ENCODE measurements around the gene OSCAR. TPM values are rescaled to one million over a fixed set of nuclear protein-coding genes. Genes with fewer than 3 reads are reported as not detected.
"Not testable (repeated sequence)": the region's sequence is repeated elsewhere in the genome, so short reads cannot be mapped to it uniquely, and the experiment has no call there.

Gene OSCAR
- total RNA-seq, 1 donor from 2014 or later = 4.0 TPM

DNA sequence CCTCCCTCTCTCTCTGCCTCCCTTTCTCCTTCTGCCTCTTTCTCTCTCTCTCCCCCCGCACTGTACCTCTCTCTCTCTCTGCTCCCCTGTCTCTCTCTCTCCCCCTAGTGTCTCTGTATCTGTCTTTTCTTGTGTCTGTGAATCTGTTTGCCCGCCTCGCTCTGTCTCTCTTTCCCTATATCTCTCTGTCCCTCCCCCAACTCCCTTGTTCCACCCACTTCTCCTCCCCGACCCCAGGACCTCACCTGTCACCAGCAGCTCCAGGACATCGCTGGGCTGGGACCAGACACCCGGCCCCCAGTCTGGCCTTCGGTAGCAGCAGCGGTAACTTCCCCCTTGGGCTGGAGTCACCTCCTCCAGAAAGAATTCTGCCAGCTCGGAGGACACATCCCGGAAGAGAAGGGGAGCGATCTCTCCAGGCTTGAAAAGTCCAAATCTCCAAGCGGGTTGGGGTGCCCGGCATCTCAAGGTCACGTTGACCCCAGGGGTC, 3.9 kb downstream of the OSCAR start:
- intact Hi-C loops (cut with DNase I) = no loop called here
- ATAC-seq (peak; percentile 66), DNase-seq (ENCODE audit: low spot score) (no peak)

DNA sequence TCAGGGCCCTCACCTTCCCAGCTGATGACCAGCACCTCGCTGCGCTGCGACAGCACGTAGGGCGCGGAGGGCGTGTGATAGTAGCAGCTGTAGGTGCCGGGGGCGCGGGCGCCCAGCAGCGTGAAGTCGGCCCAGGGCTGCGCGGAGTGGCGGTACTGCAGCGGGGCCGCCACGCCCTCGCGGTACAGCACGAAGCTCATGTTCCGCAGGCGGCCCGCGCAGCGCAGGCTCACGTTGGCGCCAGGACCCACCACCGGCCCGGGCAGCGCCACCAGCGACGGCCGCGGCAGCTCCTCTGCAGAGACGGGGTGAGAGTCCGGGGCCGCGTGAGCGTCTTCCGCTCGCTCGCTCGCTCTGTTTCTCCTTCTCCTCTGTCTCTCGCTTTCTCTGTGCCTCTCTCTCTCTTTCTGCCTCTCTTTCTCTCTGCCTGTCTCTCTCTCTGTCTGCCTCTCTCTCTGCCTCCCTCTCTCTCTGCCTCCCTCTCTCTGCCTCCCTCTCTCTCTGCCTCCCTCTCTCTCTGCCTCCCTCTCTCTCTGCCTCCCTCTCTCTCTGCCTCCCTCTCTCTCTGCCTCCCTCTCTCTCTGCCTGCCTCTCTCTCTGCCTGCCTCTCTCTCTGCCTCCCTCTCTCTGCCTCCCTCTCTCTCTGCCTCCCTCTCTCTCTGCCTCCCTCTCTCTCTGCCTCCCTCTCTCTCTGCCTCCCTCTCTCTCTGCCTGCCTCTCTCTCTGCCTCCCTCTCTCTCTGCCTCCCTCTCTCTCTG, 4.6 kb downstream of the OSCAR start:
- DNase-seq (ENCODE audit: low spot score); intact Hi-C loops (cut with DNase I): not testable (repeated sequence)
- peak; percentile 70 for ATAC-seq

DNA sequence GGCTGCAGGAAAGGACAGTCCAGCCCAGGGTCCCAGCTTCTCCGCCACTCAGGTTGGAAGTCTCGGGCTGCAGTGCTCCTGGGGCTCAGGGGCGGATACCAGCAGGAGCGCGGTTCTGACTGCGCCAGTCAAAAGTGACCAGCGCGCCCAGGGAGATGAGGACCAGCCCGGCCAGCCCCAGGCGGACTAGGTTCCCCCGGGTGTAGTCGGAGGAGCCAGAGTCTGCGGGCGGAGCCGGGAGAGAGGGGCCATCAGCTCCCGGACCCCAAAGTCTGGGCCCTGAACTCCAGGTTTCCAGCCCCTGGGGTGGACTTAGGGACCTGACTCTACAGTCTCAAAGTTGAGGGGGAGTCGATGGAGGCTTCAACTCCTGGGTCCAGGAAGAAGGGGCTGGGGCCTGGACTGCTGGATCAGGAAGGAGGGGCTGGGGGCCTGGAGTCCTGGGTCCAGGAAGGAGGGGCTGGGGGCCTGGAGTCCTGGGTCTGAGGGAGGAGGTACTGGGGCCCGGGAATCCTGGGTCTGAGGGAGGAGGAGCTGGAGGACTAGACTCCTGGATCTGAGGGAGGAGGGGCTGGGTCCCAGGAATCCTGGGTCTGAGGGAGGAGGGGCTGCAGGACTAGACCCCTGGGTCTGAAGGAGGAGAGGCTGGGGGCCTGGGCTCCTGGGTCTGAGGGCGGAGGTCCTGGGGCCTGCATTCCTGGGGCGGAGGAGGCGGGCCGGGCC, 5.3 kb downstream of the OSCAR start:
- intact Hi-C loops (cut with DNase I) = no loop called here
- DNase-seq (ENCODE audit: low spot score) (no peak), ATAC-seq (no peak)

DNA sequence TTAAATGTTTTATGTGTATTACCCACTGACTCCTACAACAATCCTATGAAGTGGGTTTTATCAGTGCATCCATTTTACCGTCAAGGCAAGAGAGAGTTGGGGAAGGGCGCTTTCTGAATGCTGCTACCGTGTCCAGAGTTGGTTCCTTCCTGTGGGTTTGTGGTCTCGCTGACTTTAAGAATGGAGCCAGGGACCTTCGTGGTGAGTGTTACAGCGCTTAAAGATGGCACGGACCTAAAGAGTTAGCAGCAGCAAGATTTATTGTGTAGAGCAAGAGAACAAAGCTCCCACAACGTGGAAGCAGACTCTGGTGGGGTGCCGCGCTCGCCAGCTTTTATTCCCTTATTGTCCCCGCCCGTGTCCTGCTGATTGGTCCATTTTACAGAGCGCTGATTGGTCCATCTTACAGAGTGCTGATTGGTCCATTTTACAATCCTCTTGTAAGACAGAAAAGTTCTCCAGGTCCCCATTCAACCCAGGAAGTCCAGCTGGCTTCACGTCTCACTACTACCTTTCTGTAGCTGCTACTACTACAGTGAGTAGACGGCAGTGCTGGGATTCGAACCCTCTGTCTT, 6.1 kb downstream of the OSCAR start:
- DNase-seq (ENCODE audit: low spot score) (peak; percentile 3), ATAC-seq (no peak)
- intact Hi-C loops (cut with DNase I) = no loop called here

DNA sequence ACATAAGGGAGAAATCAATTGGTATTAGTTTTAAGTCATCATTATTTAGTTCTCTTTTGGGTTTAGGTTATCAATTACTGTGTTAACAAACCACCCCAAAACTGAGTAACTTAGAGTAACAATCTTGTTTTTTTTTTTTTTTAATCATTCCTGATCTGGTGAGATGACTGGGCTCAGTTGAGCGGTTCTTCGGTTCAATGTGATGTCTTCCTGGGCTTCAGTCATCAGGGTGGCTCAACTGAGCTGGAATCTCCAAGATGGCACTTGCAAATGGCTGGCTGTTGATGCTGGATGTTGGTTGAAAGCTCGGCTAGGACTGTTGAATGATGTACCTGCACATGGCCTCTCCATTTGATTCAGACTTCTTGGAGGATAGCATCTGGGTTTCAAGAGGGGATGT, 16.2 kb downstream of the OSCAR start:
- ATAC-seq = no peak
- DNase-seq (ENCODE audit: low spot score) = no peak
- intact Hi-C loops (cut with DNase I) = no loop called here

DNA sequence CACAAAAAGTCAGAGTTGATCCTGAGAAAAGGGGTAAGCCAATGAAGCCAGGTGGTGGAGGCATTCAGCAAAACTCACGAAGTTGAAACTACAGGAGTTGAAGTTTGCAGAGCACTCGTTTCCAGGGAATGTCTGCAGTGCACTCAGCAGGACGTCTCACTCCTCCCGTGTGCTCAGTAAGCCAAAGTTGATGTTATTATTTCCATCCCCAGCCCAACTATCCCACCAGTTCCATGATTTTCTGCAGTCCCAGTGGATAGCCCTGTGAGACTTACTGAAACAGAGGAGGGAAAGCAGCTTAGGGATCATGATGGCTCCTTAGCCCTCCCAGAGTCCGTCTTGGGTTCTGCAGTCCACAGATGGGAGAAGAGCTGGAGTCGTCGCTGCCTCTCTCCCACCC, 19.6 kb downstream of the OSCAR start, which contains the start of gene TARM1:
Gene TARM1 (minus strand): TSS at position 334 of the 400 bp plus-strand sequence. CDS start 25 bp downstream, at position 309.
- no peak for ATAC-seq
- intact Hi-C loops (cut with DNase I) = no loop called here
- DNase-seq (ENCODE audit: low spot score) = no peak

DNA sequence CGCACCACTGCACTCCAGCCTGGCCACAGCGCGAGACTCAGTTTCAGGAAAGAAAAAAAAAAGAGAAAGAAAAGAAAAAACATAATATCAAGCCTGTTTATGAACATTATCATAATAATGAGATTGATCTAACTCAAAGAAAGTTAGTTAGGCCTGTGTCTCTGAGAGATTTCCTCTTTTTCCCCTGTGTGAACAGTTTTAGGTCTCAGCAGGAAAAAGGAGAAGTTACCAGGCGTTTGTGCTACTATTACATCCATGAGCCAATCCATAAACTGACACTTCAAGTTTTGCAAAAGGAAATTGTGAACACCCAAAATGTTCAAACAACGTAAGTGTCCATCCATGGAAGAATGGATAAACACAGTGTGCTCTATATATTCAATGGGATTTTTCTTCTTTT, 23.3 kb downstream of the OSCAR start:
- DNase-seq (ENCODE audit: low spot score) (no peak), ATAC-seq (no peak)
- intact Hi-C loops (cut with DNase I) = no loop called here

DNA sequence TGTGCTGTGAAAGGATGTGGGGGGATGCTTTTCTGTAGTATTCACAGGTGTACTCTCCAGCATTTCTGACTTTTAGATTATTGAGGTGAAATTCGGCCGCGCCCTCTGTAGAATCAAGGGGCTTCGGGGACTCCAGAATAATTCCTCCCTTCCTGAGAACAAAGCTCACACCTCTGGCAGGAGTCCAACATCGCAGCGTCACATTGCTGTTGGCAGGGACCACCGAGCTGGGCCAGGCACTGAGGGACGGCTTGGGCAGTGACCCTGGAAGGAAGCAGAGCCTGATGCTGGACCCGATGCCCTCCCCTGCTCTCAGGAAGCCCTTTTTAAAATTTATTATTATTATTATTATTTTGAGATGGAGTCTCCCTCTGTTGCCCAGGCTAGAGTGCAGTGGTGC, 25.8 kb downstream of the OSCAR start:
- intact Hi-C loops (cut with DNase I) = no loop called here
- ATAC-seq = no peak
- no peak for DNase-seq (ENCODE audit: low spot score)

DNA sequence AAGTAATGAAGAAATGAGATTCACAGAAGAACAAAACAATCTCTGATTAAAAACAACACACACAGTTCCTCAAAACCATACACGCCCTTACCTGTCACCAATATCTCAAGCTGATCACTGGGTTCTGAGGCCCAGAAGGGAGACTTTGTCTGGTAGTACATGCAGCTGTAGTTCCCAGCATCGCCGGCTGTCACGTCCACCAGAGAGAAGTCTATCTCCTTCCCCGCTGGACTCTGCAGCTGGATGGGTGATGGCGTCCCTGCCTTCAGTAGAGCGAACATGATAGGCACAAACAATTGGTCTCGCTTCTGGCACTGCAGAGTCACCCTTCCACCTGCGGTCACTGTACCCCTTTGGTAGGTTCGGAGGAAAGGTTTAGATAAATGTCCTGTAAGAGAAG, 26.8 kb downstream of the OSCAR start:
- intact Hi-C loops (cut with DNase I) = no loop called here
- DNase-seq (ENCODE audit: low spot score) = no peak
- no peak for ATAC-seq

DNA sequence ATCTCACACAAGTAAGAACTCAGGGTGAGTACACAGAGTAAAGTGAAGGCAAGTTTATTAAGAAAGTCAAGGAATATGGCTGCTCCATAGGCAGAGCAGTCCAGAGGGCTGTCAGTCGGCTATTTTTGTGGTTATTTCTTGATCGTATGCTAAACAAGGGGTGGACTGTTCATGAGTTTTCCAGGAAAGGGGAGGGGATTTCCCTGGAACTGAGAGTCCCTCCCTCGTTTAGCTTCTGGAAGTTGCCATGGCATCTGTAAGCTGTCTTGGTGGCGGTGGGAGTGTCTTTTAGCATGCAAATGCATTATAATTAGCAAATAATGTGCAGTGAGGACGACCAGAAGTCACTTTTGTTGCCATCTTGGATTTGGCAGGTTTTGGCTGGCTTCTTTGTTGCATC, 31.1 kb downstream of the OSCAR start:
- intact Hi-C loops (cut with DNase I) = no loop called here
- DNase-seq (ENCODE audit: low spot score) = no peak
- no peak for ATAC-seq

DNA sequence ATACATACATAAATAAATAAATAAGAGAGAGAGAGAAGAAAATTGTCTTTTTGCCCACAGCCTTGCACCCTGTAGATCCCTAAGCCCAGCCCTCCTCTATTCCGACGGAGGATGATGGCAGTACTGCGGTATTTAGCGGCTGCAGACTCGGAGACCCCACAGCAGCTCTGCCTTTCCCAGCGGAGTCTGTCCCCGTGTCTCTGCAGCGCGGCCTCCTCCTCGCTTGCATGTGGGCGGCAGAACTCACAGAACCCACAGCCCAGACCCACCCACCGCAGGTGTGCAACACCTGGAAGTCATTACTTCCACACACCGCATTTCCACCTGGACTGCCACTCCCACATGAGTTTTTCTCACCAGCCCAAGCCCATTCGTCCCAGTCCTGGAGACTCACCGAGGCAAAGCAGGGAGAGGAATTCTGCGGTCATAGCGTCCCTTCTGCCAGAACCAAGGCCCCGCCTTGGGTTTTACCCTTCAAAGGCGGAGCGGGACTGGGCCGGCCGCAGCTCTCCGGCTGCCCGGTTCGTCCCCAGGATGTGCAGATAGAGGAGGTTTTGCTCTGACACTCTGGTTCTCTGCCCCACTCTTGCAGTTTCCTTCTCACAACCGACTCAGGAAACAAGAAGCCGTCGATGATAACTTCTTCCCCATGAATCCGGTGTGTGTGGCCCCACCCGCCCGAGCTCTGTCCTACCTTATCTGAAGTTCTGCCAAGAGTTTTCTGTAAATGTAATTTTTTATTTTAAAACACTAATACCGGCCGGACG, 37.1 kb downstream of the OSCAR start, which contains the start of gene VSTM1:
Gene VSTM1 (minus strand): TSS at position 548 of the 767 bp plus-strand sequence. CDS start 120 bp downstream, at position 428.
- no peak for DNase-seq (ENCODE audit: low spot score)
- intact Hi-C loops (cut with DNase I) = no loop called here
- no peak for ATAC-seq

DNA sequence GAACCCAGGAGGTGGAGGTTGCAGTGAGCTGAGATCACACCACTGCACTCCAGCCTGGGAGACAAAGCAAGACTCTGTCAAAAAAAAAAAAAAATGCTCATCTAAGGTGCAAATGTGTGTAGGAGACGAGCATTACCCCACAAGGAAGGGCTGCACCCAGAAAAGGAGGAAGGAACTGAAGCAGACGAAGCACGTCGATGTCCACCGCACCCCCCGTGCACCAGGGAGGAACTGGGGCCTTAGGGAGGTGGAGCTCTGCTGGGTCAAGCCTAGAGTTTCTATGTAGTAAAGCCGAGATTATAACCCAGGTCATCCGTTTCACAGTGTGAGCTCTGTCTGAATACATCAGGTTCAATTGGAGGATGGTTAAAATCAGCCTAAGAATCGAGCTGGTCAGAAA, 38.0 kb downstream of the OSCAR start:
- intact Hi-C loops (cut with DNase I) = no loop called here
- DNase-seq (ENCODE audit: low spot score) (no peak), ATAC-seq (no peak)

DNA sequence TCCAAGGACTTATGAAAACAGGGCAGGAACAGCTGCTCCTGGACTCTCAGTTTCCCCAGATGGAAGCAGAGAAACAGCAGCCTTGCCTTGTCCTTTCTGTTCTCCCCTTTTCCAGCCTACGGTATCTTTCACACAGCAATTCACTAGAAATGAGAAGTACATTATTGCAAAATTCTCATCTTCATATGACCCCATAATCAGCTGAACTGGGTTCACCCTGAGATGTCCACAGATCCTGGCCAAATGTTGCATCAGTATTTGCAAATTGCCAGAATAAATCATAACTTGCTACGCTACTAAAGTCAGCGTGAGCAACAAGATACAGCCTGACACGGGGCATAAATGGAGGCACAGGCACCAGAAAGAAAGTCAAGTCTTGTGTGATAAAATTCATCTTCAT, 53.0 kb downstream of the OSCAR start:
- DNase-seq (ENCODE audit: low spot score) (no peak), ATAC-seq (no peak)
- intact Hi-C loops (cut with DNase I) = no loop called here

DNA sequence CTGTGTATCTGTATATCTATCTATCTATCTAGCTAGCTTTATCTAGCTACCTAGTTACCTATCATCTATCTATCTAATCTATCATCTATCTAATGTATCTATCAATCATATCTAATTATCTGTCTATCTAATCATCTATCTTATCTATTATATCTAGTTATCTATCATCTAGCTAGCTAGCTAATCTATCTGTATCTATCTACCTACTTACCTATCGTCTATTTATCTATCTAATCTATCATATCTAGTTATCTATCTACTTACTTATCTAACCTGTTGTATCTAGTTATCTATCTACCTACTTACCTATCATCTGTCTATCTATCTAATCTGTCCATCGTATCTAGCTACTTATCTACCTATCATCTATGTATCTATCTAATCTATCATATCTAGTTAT, 54.8 kb downstream of the OSCAR start:
- DNase-seq (ENCODE audit: low spot score) (no peak), ATAC-seq (no peak)
- intact Hi-C loops (cut with DNase I) = no loop called here

Other genes starting within 250 kb of the OSCAR start
- 120 TPM for gene MYADM, start 232.9 kb downstream of the OSCAR start, total RNA-seq
- not detected for gene PRKCG, start 218.6 kb downstream of the OSCAR start, total RNA-seq
- not detected for gene CACNG7, start 191.5 kb downstream of the OSCAR start, total RNA-seq
- gene CACNG8, start 137.9 kb downstream of the OSCAR start, total RNA-seq = 0.22 TPM
- not detected for gene CACNG6, start 109.2 kb downstream of the OSCAR start, total RNA-seq
- 0.76 TPM for gene VSTM1, start 36.9 kb downstream of the OSCAR start, total RNA-seq
- not detected for gene TARM1, start 19.4 kb downstream of the OSCAR start, total RNA-seq
- gene NDUFA3, start 2.1 kb upstream of the OSCAR start, total RNA-seq = 80.5 TPM
- 16.0 TPM for gene TFPT, start 14.9 kb upstream of the OSCAR start, total RNA-seq
- gene PRPF31, start 15.0 kb upstream of the OSCAR start, total RNA-seq = 47.2 TPM
- 38.1 TPM for gene CNOT3, start 37.0 kb upstream of the OSCAR start, total RNA-seq
- 6.3 TPM for gene LENG1, start 58.9 kb upstream of the OSCAR start, total RNA-seq
- gene TMC4, start 72.4 kb upstream of the OSCAR start, total RNA-seq = 2.9 TPM
- gene MBOAT7, start 88.8 kb upstream of the OSCAR start, total RNA-seq = 56.0 TPM
- 24.3 TPM for gene TSEN34, start 90.5 kb upstream of the OSCAR start, total RNA-seq
- 1,121 TPM for gene RPS9, start 100.1 kb upstream of the OSCAR start, total RNA-seq
- 23.9 TPM for gene LILRB3, start 122.2 kb upstream of the OSCAR start, total RNA-seq
- gene LILRA6, start 142.0 kb upstream of the OSCAR start, total RNA-seq = 11.4 TPM
- gene LILRB5, start 156.5 kb upstream of the OSCAR start, total RNA-seq = 24.1 TPM
- gene LILRB2, start 180.3 kb upstream of the OSCAR start, total RNA-seq = 12.9 TPM
- gene LILRA5, start 212.4 kb upstream of the OSCAR start, total RNA-seq = 5.3 TPM
- 2.1 TPM for gene LILRA4, start 238.4 kb upstream of the OSCAR start, total RNA-seq